Mesendoderm (in vitro differentiated cells): ENCODE data around the gene DNAJC13.

Experiments used
- DNase-seq: peaks from one replicate; pipeline ENCODE4 v3.0.0; 2013
- H2AK5ac ChIP-seq: 2 replicates; pipeline ENCODE4 v1.6.1; 2013; ENCODE audit warnings: low read length, inconsistent platforms
- H2BK120ac ChIP-seq: 2 replicates; pipeline ENCODE4 v1.6.1; 2013; ENCODE audit warnings: low read depth, mild to moderate bottlenecking, low read length, moderate library complexity, mixed read lengths
- H2BK15ac ChIP-seq: replicated peaks from 2 replicates; pipeline ENCODE4 v1.6.1; 2013; ENCODE audit warnings: low read depth, mild to moderate bottlenecking, moderate library complexity
- H2BK5ac ChIP-seq: 2 replicates; pipeline ENCODE4 v1.6.1; 2013; ENCODE audit warnings: low read length, inconsistent platforms
- H3K18ac ChIP-seq: 2 replicates; pipeline ENCODE4 v1.6.1; 2013; ENCODE audit warnings: mild to moderate bottlenecking, low read length, mixed read lengths
- H3K23ac ChIP-seq: one replicate; pipeline ENCODE4 v1.6.1; 2013; ENCODE audit warnings: low read length
- H3K27ac ChIP-seq: 2 replicates; pipeline ENCODE4 v1.5.1; 2013; ENCODE audit warnings: low read depth, mild to moderate bottlenecking, inconsistent platforms, low read length, moderate library complexity
- H3K27me3 ChIP-seq: 2 replicates; pipeline ENCODE4 v1.6.1; 2013; ENCODE audit warnings: low read length, control low read depth, mild to moderate bottlenecking, inconsistent platforms; ENCODE audit not compliant: insufficient read depth, poor library complexity
- H3K36me3 ChIP-seq: 2 replicates; pipeline ENCODE4 v1.6.1; 2013; ENCODE audit warnings: low read length, inconsistent platforms; ENCODE audit not compliant: control insufficient read depth, insufficient read depth
- H3K4ac ChIP-seq: one replicate; pipeline ENCODE4 v1.6.1; 2013; ENCODE audit warnings: low read depth, mild to moderate bottlenecking, low read length, moderate library complexity
- H3K4me1 ChIP-seq: 2 replicates; pipeline ENCODE4 v1.6.1; 2013; ENCODE audit warnings: low read depth, low read length, inconsistent platforms; ENCODE audit not compliant: control insufficient read depth
- H3K4me2 ChIP-seq: 2 replicates; pipeline ENCODE4 v1.6.1; 2013; ENCODE audit warnings: low read length
- H3K4me3 ChIP-seq: 2 replicates; pipeline ENCODE4 v1.5.1; 2013; ENCODE audit warnings: mild to moderate bottlenecking, low read length
- H3K56ac ChIP-seq: one replicate; pipeline ENCODE4 v1.6.1; 2013; ENCODE audit warnings: low read length
- H3K79me1 ChIP-seq: 2 replicates; pipeline ENCODE4 v1.6.1; 2013; ENCODE audit warnings: low read length, inconsistent platforms
- H3K79me2 ChIP-seq: 2 replicates; pipeline ENCODE4 v1.6.1; 2013; ENCODE audit warnings: mild to moderate bottlenecking, low read length; ENCODE audit not compliant: control insufficient read depth, insufficient read depth
- H3K9ac ChIP-seq: 2 replicates; pipeline ENCODE4 v1.6.1; 2013; ENCODE audit warnings: low read length, inconsistent platforms
- H4K5ac ChIP-seq: one replicate; pipeline ENCODE4 v1.6.1; 2013; ENCODE audit warnings: low read length
- H4K8ac ChIP-seq: one replicate; pipeline ENCODE4 v1.6.1; 2013; ENCODE audit warnings: low read depth, mild to moderate bottlenecking, control low read depth, low read length, moderate library complexity
- WGBS: extraction: QIAGEN DNeasy Blood & Tissue Kit; methylation state at CpG from one replicate; pipeline ENCODE4 v1.1.7; 2013; ENCODE audit warnings: low lambda C conversion rate, missing lambda C conversion rate; ENCODE audit not compliant: insufficient coverage; ENCODE audit errors: extremely low coverage; 5-methylcytosine and 5-hydroxymethylcytosine counted together

The DNAJC13 gene

DNA sequence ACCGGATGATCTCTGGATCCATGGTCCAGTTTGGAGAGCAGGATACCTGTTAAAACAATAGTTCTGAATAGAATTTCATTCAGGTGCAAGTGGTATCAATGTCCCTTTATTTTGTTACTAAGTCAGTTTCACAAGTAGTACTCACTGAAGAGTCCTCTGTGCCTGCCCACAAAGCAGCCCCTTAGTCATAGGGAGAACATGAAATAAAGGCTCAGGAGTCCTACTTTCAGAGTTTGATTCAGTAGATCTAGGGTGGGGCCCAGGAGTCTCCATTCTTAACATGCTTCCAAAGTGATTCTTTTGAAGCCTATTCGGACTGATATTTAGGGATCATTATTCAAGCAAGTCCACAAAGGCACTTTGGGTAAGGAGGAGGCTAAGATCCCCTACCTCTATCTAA lies 100.0 kb downstream of the DNAJC13 start:
- H2BK15ac ChIP-seq, result no peak overlapping the region

DNA sequence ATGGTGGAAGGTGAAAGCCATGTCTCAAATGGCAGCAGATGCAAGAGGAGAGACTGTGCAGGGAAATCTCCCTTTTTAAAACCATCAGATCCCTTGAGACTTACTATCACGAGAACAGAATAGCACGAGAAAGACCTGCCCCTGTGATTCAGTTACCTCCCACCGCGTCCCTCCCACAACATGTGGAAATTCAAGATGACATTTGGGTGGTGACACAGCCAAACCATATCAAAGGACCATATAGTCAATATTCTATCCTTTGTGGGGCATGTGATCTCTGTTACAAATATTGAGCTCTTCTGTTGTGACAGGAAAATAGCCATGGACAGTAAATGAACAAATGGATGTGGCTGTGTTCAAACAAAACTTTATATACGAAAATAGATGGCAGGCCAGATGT lies 102.6 kb downstream of the DNAJC13 start:
- no peaks in the 10 kb centered on the region for H3K79me1 ChIP-seq
- no peak overlapping the region for H3K4ac ChIP-seq
- no peak for DNase-seq
- no peaks in the 10 kb centered on the region for H3K27me3 ChIP-seq
- no peak overlapping the region for H2AK5ac ChIP-seq
- no peak overlapping the region for H3K4me3 ChIP-seq
- H3K36me3 ChIP-seq, result no peaks in the 10 kb centered on the region
- H4K5ac ChIP-seq, result no peak overlapping the region
- no peak overlapping the region for H2BK120ac ChIP-seq
- H3K79me2 ChIP-seq, result no peaks in the 10 kb centered on the region
- H3K4me2 ChIP-seq, result no peak overlapping the region
- no peak overlapping the region for H2BK15ac ChIP-seq
- no peak overlapping the region for H3K18ac ChIP-seq
- no peaks in the 10 kb centered on the region for H3K4me1 ChIP-seq
- H3K9ac ChIP-seq, result no peak overlapping the region
- H4K8ac ChIP-seq, result no peak overlapping the region
- H2BK5ac ChIP-seq, result no peak overlapping the region
- no CpG with 5 or more reads among the region's 5 CpGs for WGBS
- H3K27ac ChIP-seq, result no peak overlapping the region
- H3K23ac ChIP-seq, result no peak overlapping the region
- H3K56ac ChIP-seq, result no peak overlapping the region

More for the DNA sequence above, 100.0 kb downstream of the DNAJC13 start:
- Histone ChIP-seq H4K8ac (no peak overlapping the region), H4K5ac (no peak overlapping the region), H2BK5ac (no peak overlapping the region), H3K4me3 (no peak overlapping the region), H3K9ac (no peak overlapping the region), H3K27ac (no peak overlapping the region), H3K27me3 (no peaks in the 10 kb centered on the region), H3K18ac (no peak overlapping the region), H3K23ac (no peak overlapping the region), H3K79me2 (no peaks in the 10 kb centered on the region), H3K4me2 (no peak overlapping the region), H3K4ac (no peak overlapping the region), H3K79me1 (no peaks in the 10 kb centered on the region), H2BK120ac (no peak overlapping the region), H3K4me1 (no peaks in the 10 kb centered on the region), H2AK5ac (no peak overlapping the region), H3K56ac (no peak overlapping the region), H3K36me3 (no peaks in the 10 kb centered on the region)
- WGBS, result no CpG with 5 or more reads among the region's 2 CpGs
- no peak for DNase-seq

DNA sequence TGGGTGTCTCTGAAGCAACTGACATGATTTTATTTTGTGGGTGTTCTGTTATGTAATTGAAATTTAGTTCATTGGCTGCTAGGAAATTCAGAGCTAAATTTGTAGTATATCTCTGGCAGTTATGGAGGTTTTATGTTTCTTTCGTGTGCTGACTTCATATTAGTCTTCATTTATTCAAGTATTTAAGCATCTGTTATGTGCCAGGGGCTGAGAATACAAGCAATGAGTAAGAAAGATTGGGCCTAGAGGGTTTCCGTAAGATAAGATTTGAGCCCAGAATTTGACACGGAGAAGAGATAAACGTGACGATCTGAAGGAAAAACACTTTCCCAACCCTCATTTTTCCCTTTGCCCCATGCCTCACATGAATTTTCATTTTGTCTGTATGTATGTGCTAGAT lies 104.6 kb downstream of the DNAJC13 start:
- H2BK15ac ChIP-seq, result no peak overlapping the region
- no CpG with 5 or more reads among the region's 5 CpGs for WGBS
- DNase-seq, result no peak
- H3K27me3 ChIP-seq, result no peaks in the 10 kb centered on the region
- no peak overlapping the region for H3K23ac ChIP-seq
- H2AK5ac ChIP-seq, result no peak overlapping the region
- H3K79me2 ChIP-seq, result no peaks in the 10 kb centered on the region
- no peak overlapping the region for H3K27ac ChIP-seq
- H2BK120ac ChIP-seq, result no peak overlapping the region
- no peaks in the 10 kb centered on the region for H3K4me1 ChIP-seq
- no peak overlapping the region for H3K4me2 ChIP-seq
- H3K56ac ChIP-seq, result no peak overlapping the region
- no peak overlapping the region for H4K8ac ChIP-seq
- H4K5ac ChIP-seq, result no peak overlapping the region
- no peak overlapping the region for H3K9ac ChIP-seq
- H3K18ac ChIP-seq, result no peak overlapping the region
- H3K36me3 ChIP-seq, result no peaks in the 10 kb centered on the region
- H3K4me3 ChIP-seq, result no peak overlapping the region
- no peak overlapping the region for H2BK5ac ChIP-seq
- H3K79me1 ChIP-seq, result no peaks in the 10 kb centered on the region
- H3K4ac ChIP-seq, result no peak overlapping the region

DNA sequence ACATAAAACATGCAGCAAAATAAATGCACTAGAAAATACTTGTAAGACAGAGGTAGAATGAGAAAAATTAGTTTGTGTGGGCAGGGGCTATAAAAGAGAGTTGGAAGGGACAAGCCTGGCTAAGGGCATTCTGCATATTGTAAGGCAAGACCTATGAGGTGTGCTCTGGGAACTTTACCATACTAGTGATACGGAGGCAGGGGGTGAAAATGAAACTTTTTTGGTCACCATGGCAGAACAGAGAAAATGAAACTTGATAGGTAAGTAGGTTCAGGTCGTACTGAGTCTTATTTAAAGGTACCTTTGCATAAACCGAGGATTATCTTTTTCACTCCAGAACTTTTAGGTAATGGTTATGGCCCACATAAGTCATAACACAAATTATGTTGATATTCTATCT lies 105.1 kb downstream of the DNAJC13 start:
- WGBS, result no CpG with 5 or more reads among the region's 3 CpGs
- Histone ChIP-seq H3K4me3 (no peak overlapping the region), H3K18ac (no peak overlapping the region), H3K27me3 (no peaks in the 10 kb centered on the region), H3K4me2 (no peak overlapping the region), H2BK5ac (no peak overlapping the region), H3K56ac (no peak overlapping the region), H3K27ac (no peak overlapping the region), H4K8ac (no peak overlapping the region), H4K5ac (no peak overlapping the region), H2BK120ac (no peak overlapping the region), H2BK15ac (no peak overlapping the region), H3K4ac (no peak overlapping the region), H3K23ac (no peak overlapping the region), H3K36me3 (no peaks in the 10 kb centered on the region), H2AK5ac (no peak overlapping the region), H3K9ac (no peak overlapping the region), H3K79me2 (no peaks in the 10 kb centered on the region), H3K4me1 (no peaks in the 10 kb centered on the region), H3K79me1 (no peaks in the 10 kb centered on the region)
- no peak for DNase-seq

DNA sequence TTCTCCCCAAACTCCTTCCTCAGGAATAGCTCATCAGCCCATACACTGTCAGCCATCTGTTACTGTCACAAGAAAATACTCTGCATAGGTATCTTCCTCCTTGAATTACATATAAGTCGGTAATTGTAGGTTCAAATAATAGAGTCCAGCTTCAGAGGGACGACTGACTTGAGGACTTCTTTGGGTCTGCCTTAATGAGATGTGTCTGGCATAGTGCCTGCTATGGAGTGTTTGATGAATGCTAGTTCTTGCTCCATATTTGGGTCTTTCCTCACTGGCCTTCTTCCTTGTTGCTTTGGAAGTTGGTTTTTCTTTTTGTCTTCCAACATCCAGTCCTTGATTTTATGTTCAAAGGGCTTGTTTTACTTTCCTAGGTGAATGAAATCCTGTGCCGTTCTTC lies 113.3 kb downstream of the DNAJC13 start:
- WGBS, result no CpG with 5 or more reads among the region's 3 CpGs
- Histone ChIP-seq H3K79me2 (no peaks in the 10 kb centered on the region), H2BK120ac (no peak overlapping the region), H3K18ac (no peak overlapping the region), H3K27ac (no peak overlapping the region), H3K56ac (no peak overlapping the region), H4K8ac (no peak overlapping the region), H3K27me3 (no peaks in the 10 kb centered on the region), H3K36me3 (peaks cover 6% of the 10 kb centered on the region), H3K23ac (no peak overlapping the region), H2BK5ac (no peak overlapping the region), H4K5ac (no peak overlapping the region), H3K4me2 (no peak overlapping the region), H3K4me3 (no peak overlapping the region), H3K79me1 (no peaks in the 10 kb centered on the region), H3K4ac (no peak overlapping the region), H2AK5ac (no peak overlapping the region), H2BK15ac (no peak overlapping the region), H3K4me1 (no peaks in the 10 kb centered on the region), H3K9ac (no peak overlapping the region)
- DNase-seq, result no peak

DNA sequence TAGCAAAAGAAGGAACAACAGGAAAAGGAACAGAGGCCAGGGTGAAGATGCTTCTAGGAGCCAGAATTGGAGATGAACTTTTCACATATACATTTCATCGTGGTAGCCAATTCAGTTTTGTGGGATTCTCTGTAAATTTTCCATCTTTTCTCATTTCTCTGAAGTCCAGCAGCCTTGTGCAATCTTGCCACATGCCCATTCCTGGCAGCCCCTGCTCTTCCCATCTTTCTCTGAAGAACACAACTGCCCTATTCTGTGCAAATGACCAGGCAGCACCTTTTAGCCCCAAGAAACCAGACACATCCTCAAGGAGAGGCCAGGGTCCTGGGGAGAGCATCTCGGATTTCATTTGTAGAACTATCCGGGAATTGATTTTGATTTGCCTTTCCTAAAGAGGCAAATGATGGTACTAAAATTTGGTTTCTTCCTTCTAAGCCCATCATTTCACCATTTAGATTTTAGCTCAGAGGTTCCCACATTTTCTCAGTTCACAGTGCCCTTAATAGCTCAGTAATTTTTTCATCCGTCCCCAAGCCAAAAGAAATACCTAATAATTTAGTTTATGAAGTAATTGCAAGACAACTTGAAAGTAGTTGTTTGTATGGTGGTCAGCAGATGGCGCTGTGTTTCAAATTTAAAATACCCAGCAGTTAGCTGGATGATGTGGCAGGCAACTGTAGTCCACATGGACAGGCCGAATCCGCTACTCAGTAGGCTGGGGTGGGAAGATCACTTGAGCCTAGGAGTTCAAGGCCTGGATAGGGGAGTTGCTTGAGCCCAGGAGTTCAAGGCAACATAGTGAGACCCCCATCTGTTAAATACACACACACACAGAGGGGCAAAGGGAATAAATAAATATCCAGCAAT lies 118.5 kb downstream of the DNAJC13 start:
- no peak overlapping the region for H3K9ac ChIP-seq
- no peak overlapping the region for H3K4me3 ChIP-seq
- H3K4ac ChIP-seq, result no peak overlapping the region
- DNase-seq, result peak; percentile 86
- no peak overlapping the region for H3K4me2 ChIP-seq
- H4K8ac ChIP-seq, result no peak overlapping the region
- H3K4me1 ChIP-seq, result no peaks in the 10 kb centered on the region
- no CpG with 5 or more reads among the region's 7 CpGs for WGBS
- H2BK15ac ChIP-seq, result no peak overlapping the region
- no peak overlapping the region for H2BK120ac ChIP-seq
- no peak overlapping the region for H4K5ac ChIP-seq
- no peaks in the 10 kb centered on the region for H3K79me1 ChIP-seq
- no peak overlapping the region for H2AK5ac ChIP-seq
- H2BK5ac ChIP-seq, result no peak overlapping the region
- no peak overlapping the region for H3K18ac ChIP-seq
- H3K23ac ChIP-seq, result no peak overlapping the region
- peak overlapping the region; percentile 69 for H3K56ac ChIP-seq
- H3K36me3 ChIP-seq, result peaks cover 2% of the 10 kb centered on the region
- no peak overlapping the region for H3K27ac ChIP-seq
- no peaks in the 10 kb centered on the region for H3K79me2 ChIP-seq
- no peaks in the 10 kb centered on the region for H3K27me3 ChIP-seq
